LNCaP clone FGC (cell line): ENCODE results near the gene EXO1.
"Not testable (repeated sequence)": the region's sequence is repeated elsewhere in the genome, so short reads cannot be mapped to it uniquely, and the experiment has no call there.

Experiments used
- DNase-seq: peaks from one replicate; pipeline ENCODE4 v3.0.0-alpha.2; 2011; ENCODE audit warnings: low read depth
- H3K4me3 ChIP-seq: 2 replicates; pipeline ENCODE4 v1.5.1; 2011; ENCODE audit warnings: mild to moderate bottlenecking, low read depth, low read length, control low read depth
- TF ChIP-seq, protein P1 (sequence below): IDR thresholded peaks from 2 replicates; pipeline ENCODE4 v1.5.1; 2012; ENCODE audit warnings: mild to moderate bottlenecking; ENCODE audit not compliant: control insufficient read depth, insufficient read depth; ENCODE audit errors: extremely low read depth

EXO1 gene

GRCh38 chr1:241847796-241848685, at the start of gene EXO1:
Gene EXO1 (plus strand): TSS chr1:241848204. CDS start chr1:241850426, 2,222 bp downstream.
- TF ChIP-seq, protein P1, sequence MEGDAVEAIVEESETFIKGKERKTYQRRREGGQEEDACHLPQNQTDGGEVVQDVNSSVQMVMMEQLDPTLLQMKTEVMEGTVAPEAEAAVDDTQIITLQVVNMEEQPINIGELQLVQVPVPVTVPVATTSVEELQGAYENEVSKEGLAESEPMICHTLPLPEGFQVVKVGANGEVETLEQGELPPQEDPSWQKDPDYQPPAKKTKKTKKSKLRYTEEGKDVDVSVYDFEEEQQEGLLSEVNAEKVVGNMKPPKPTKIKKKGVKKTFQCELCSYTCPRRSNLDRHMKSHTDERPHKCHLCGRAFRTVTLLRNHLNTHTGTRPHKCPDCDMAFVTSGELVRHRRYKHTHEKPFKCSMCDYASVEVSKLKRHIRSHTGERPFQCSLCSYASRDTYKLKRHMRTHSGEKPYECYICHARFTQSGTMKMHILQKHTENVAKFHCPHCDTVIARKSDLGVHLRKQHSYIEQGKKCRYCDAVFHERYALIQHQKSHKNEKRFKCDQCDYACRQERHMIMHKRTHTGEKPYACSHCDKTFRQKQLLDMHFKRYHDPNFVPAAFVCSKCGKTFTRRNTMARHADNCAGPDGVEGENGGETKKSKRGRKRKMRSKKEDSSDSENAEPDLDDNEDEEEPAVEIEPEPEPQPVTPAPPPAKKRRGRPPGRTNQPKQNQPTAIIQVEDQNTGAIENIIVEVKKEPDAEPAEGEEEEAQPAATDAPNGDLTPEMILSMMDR: peak; percentile 71
- peak; percentile 73 for DNase-seq
- peak within 1 kb of the TSS; percentile 78 for H3K4me3 ChIP-seq

DNA sequence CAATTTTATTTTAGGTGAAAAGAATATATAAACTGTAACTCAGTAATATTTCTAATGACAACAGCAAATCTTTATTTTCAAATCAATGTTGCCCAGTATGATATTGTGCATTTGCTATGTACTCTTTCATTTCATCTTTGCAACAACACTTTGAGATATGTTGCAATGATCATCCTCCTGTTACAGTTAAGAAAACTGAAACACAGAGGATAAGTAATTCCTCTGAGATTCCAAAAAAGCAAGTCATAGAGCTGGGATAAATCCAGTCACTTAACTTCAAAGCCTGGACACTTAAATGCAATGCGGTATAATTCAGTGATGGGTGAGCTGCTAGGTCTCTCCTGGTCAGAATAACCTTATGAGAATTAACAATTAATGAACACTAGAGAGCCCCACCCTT, 48.6 kb upstream of the EXO1 start:
- no peak for DNase-seq
- H3K4me3 ChIP-seq: no peak overlapping the region
- TF ChIP-seq, protein P1: no peak

- no peak overlapping the region for H3K4me3 ChIP-seq
- TF ChIP-seq, protein P1: no peak
- DNase-seq: no peak
Measured at GRCh38 chr1:241800640-241801039, 47.4 kb upstream of the EXO1 start.

GRCh38 chr1:241802863-241803262, 45.1 kb upstream of the EXO1 start:
- DNase-seq: no peak
- no peak overlapping the region for H3K4me3 ChIP-seq
- TF ChIP-seq, protein P1: no peak

GRCh38 chr1:241804706-241805105, 43.3 kb upstream of the EXO1 start:
- not testable (repeated sequence) for H3K4me3 ChIP-seq, DNase-seq

- TF ChIP-seq, protein P1: no peak
- no peak for DNase-seq
- H3K4me3 ChIP-seq: no peak overlapping the region
Measured at GRCh38 chr1:241808265-241808664, 39.7 kb upstream of the EXO1 start.

DNA sequence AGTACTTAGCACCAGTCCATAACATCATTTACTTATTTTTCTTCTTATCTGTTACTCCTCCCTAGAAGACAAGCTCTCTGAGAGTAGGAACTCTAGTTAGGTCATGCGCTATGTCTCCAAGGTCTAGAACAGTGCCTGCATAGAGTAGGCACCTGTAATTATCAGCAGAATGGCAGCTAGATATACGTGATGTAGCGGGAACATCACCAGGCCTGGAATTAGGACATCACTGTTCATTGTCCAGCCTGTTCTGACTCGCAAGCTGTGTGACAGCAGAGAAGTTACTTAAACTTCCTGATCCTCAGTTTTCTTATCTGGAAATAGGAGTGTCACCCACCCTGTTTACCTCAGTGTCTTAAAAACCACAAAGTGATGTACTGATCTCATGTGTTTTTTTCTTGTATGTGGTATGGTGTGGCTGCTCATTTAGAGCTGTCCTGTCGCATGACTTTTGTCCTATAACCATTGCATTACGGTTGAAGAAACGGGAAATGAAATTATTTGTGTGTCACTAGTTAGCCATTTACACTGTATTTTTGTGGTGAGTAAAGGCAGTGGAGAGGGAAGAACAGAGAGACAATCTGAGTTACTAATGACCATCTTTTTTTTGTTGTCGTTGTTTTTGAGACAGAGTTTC, 37.1 kb upstream of the EXO1 start:
- TF ChIP-seq, protein P1: no peak
- no peak for DNase-seq
- H3K4me3 ChIP-seq: no peak overlapping the region
